SH-SY5Y (cell line): ENCODE data around the gene ZNF32.

Source experiments
- GATA2 ChIP-seq: IDR thresholded peaks from 2 replicates; pipeline ENCODE4 v1.6.1; 2011; ENCODE audit warnings: mild to moderate bottlenecking, low read depth, low read length
- GATA3 ChIP-seq: IDR thresholded peaks from 2 replicates; pipeline ENCODE4 v1.6.1; 2011; ENCODE audit warnings: low read depth, mild to moderate bottlenecking, low read length, moderate library complexity

The ZNF32 gene

GRCh38 chr10:43687373-43687772 lies 38.7 kb upstream of the ZNF32 start:
- TF ChIP-seq GATA2 (no peak), GATA3 (no peak)

- TF ChIP-seq GATA3: no peak
- no peak for TF ChIP-seq GATA2
These were observed 37.7 kb upstream of the ZNF32 start for GRCh38 chr10:43686414-43686813.

DNA sequence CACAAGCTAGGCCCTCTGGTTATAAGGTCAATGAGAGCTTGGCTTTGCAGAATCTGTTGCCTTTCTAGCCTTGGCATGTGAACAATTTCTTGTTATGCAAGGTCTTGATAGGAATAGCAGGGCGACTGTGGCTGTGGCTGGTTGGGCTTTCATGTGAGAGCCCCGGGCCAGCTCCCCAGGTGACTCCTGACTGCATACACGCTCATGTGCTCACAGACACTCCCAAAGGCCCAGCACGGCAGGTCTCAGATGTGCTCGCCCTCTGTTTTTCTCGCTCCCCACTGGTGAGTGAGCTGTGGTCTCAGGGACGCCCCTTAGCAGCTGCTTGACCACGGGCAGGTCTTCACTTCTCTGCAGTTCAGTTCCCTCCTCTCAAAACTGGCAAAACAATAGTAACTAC lies 37.1 kb upstream of the ZNF32 start:
- TF ChIP-seq GATA3 (no peak), GATA2 (no peak)

- no peak for TF ChIP-seq GATA3
- no peak for TF ChIP-seq GATA2
These were observed 35.5 kb upstream of the ZNF32 start for GRCh38 chr10:43684292-43684559.

DNA sequence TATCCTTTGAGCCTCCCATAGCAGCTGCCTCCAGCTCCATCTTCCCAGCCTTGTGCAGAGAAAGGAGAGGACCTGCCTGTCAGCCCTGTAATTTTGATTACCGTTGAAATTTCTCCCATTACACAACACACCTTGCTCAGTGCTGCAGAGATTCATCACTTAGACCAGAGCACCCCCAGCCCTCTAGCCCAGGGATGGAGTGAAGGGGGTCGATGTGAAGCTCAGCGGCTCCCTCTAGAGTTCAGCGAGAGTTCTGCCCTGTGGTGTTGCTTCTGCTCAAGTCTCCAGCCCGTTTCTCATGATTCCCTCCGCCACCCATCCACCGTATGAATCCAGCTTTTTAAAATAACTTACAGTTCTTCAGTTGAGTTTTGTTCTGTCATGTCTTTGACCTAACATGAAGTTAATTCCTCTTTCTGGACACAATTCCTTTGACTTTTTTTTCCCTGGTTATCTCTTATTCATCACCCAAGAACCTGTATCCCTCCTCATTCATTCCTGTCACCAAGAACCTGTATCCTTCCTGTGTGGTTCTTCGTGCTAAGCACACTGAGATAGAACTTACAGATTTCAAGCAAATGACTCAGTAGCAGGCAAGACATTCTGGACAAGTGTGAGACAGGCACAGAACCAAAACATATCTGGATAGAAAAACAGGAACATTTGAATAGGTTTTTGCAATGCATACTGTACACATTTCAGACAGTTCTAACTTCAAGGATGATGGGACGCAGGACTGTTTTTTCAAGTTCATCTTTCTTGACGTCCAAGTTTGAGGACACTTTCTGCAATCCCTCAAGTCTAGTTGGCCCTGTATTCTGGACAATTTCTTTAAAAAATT lies 35.0 kb upstream of the ZNF32 start:
- TF ChIP-seq GATA2: no peak
- TF ChIP-seq GATA3: no peak

- TF ChIP-seq GATA3: no peak
- TF ChIP-seq GATA2: no peak
These were observed 34.3 kb upstream of the ZNF32 start for GRCh38 chr10:43682956-43683355.

GRCh38 chr10:43681721-43682120 lies 33.0 kb upstream of the ZNF32 start:
- TF ChIP-seq GATA3: no peak
- no peak for TF ChIP-seq GATA2

GRCh38 chr10:43681220-43681619 lies 32.5 kb upstream of the ZNF32 start:
- TF ChIP-seq GATA2 (no peak), GATA3 (no peak)

DNA sequence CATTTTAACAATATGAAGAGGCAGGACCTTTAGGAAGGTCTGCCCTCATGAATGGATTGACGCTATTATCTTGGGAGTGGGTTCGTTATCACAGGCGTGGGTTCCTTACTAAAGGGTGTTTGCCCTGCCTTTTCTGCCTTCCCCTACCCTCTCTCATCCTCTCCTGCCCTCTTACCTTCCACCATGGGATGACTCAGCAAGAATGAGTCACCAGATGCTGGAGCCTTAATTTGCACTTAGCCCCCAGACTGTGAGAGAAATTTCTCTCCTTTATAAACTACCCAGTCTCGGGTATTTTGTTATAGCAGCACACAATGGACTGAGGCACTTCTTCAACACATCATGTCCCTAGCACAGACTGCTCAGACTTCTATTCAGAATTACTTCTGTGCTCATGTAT lies 31.4 kb upstream of the ZNF32 start:
- TF ChIP-seq GATA2 (no peak), GATA3 (no peak)

- TF ChIP-seq GATA2 (no peak), GATA3 (no peak)
These were observed 30.8 kb upstream of the ZNF32 start for GRCh38 chr10:43679509-43679908.

- no peak for TF ChIP-seq GATA2
- TF ChIP-seq GATA3: no peak
These were observed 30.0 kb upstream of the ZNF32 start for GRCh38 chr10:43678654-43679053.

GRCh38 chr10:43676901-43677300 lies 28.2 kb upstream of the ZNF32 start:
- TF ChIP-seq GATA3 (no peak), GATA2 (no peak)

- no peak for TF ChIP-seq GATA2
- TF ChIP-seq GATA3: no peak
These were observed 27.6 kb upstream of the ZNF32 start for GRCh38 chr10:43676331-43676730.

DNA sequence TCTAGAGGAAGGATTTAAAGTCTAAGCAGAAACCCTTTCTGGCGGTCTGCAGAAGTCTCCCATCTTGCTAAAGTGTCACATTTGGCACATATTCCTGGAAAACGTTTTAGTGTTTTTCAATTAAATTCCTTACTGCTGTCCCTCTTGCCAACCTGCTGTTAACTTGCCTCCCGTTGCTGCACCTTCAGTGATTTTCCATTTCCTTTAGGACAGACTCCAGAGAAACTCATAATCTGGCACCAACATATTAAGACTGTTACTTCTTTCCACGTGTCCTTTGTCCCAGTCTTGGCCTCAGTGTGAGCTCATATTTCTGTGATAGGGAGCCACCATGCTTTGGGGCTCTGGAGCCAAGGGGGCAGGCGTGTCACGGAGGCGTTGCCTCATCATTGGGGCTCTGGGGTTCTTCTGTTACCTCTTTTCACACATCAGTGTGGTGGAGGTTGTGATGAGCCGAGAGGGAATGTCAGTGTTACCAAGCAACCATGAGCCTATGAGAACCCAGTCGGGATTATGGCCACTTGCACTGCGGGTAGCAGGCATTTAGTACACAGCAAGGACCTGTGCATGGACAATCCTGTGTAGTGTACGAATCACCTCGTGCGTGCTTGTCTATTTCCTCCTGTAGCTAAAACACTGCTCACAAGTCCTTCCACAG lies 26.0 kb upstream of the ZNF32 start:
- TF ChIP-seq GATA2: no peak

DNA sequence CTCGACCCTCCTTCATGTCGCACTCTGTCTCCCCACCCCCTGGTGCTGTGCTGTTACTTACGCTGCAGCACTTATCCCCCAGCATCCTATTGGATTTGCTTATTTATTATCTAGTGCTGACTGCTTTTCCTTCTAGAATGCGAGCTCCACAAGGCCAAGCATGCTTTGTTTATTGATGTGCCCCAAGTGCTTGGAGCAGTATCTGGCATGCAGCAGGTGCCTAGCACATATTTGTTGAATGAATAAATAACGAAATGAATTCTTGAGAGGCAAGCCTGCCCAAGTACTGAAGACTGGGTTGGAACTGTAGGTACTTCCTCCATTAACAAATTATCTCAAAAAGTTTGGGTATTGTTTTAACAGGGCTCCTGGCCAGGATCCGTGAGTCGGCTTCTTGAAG lies 24.8 kb upstream of the ZNF32 start:
- TF ChIP-seq GATA2 (no peak), GATA3 (no peak)
